ENCODE measurements around the gene TTC12. TPM values are rescaled to one million over a fixed set of nuclear protein-coding genes. Genes with fewer than 3 reads are reported as not detected.

TTC12 gene
- total and polyA plus RNA-seq, 2 of the 4 experiments (the other 2 are of a cell fraction), result 10.0 to 14.7 TPM

DNA sequence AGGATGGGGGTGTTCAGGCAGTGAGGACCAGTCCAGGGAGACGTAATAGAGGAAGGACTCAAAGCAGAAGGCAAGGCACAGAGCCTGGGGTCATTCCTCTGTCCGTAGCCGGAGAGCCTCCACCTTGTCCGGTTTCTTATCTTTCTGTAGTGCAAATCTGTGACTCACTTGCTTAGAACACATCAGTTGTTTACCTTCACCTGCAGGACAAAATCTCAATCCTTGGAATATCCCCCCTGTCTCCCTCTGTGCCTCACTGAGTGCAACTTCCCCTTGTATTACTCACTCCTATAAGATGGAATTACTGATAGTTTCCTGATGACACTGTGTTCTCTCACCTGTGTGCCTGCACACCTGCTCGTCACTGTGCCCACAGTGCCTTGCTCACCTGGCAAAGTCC lies 20.4 kb upstream of the TTC12 start:
- CTCF ChIA-PET, result no interaction called here
- no peaks in the 10 kb centered on the region for H3K4me1 ChIP-seq (ENCODE audit: control insufficient read depth, insufficient read depth, low read length)
- H3K79me1 ChIP-seq (ENCODE audit: low read depth in 1 of 2, low read length in 2 of 2), result no peaks in the 10 kb centered on the region
- H2BK20ac ChIP-seq (ENCODE audit: low read depth, low read length), result no peak overlapping the region
- H3K9me1 ChIP-seq (ENCODE audit: insufficient read depth, low read length), result no peaks in the 10 kb centered on the region
- BruUV-seq (replicated peaks), result no TSS peak
- H4K8ac ChIP-seq (ENCODE audit: low read depth in 2 of 2, low read length in 2 of 2), result no peak overlapping the region
- H4K5ac ChIP-seq (ENCODE audit: low read depth, low read length), result no peak overlapping the region
- no peak overlapping the region for H3K27ac ChIP-seq (ENCODE audit: insufficient read depth, low read length)
- H3K18ac ChIP-seq (ENCODE audit: low read depth, low read length), result no peak overlapping the region
- H3K14ac ChIP-seq (replicated peaks; ENCODE audit: low read depth, low read length), result no peak overlapping the region
- DNase-seq, result no peak
- no peak overlapping the region for H2AK9ac ChIP-seq (replicated peaks; ENCODE audit: low read depth, low read length, poor library complexity)
- H3K23ac ChIP-seq (ENCODE audit: low read depth, low read length), result no peak overlapping the region
- H2BK120ac ChIP-seq (ENCODE audit: low read depth, low read length), result no peak overlapping the region
- no peak overlapping the region for H3K4me3 ChIP-seq (ENCODE audit: insufficient read depth, low read depth, low read length)
- H3K36me3 ChIP-seq (ENCODE audit: control insufficient read depth, insufficient read depth, low read length), result no peaks in the 10 kb centered on the region
- H3K56ac ChIP-seq (ENCODE audit: extremely low read depth, insufficient read depth, low read length), result no peak overlapping the region
- POLR2A ChIA-PET (ENCODE audit: unreplicated experiment), result no interaction called here
- no peak overlapping the region for H3K4ac ChIP-seq (ENCODE audit: low read depth, low read length)
- H3K27me3 ChIP-seq (ENCODE audit: control insufficient read depth, insufficient read depth, low read length), result peaks cover 6% of the 10 kb centered on the region
- no peaks in the 10 kb centered on the region for H3K9me3 ChIP-seq (ENCODE audit: control insufficient read depth, insufficient read depth, low read length)
- no peaks in the 10 kb centered on the region for H4K20me1 ChIP-seq (ENCODE audit: insufficient read depth, low read length)
- intact Hi-C loops (cut with micrococcal nuclease) (no loop called here), in situ Hi-C loops (cut with MboI; ENCODE audit: low sequenced_read_pairs) (loop anchor here (5.0 to 25.0 kb wide), 2 partner anchors 707 to 1182 kb away; no protein-coding TSS in a partner anchor), dilution Hi-C loops (cut with HindIII; ENCODE audit: low sequenced_read_pairs, unreplicated experiment) (no loop called here)
- ATAC-seq (ENCODE audit: low read depth), result no peak
- H2AFZ ChIP-seq (replicated peaks; ENCODE audit: low read length, poor library complexity), result no peak overlapping the region
- no peak overlapping the region for H2AK5ac ChIP-seq (ENCODE audit: low read depth, low read length)
- H3K9ac ChIP-seq (ENCODE audit: low read depth, low read length), result no peak overlapping the region
- TF ChIP-seq, protein P1, sequence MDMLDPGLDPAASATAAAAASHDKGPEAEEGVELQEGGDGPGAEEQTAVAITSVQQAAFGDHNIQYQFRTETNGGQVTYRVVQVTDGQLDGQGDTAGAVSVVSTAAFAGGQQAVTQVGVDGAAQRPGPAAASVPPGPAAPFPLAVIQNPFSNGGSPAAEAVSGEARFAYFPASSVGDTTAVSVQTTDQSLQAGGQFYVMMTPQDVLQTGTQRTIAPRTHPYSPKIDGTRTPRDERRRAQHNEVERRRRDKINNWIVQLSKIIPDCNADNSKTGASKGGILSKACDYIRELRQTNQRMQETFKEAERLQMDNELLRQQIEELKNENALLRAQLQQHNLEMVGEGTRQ (IDR thresholded peaks at IDR 0.05; ENCODE audit: low read depth, low read length), result no peak
- TF ChIP-seq, protein P2, sequence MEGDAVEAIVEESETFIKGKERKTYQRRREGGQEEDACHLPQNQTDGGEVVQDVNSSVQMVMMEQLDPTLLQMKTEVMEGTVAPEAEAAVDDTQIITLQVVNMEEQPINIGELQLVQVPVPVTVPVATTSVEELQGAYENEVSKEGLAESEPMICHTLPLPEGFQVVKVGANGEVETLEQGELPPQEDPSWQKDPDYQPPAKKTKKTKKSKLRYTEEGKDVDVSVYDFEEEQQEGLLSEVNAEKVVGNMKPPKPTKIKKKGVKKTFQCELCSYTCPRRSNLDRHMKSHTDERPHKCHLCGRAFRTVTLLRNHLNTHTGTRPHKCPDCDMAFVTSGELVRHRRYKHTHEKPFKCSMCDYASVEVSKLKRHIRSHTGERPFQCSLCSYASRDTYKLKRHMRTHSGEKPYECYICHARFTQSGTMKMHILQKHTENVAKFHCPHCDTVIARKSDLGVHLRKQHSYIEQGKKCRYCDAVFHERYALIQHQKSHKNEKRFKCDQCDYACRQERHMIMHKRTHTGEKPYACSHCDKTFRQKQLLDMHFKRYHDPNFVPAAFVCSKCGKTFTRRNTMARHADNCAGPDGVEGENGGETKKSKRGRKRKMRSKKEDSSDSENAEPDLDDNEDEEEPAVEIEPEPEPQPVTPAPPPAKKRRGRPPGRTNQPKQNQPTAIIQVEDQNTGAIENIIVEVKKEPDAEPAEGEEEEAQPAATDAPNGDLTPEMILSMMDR (conservative IDR thresholded peaks at IDR 0.05; ENCODE audit: low read depth, low read length), result no peak
- no peak for TF ChIP-seq POLR2A (IDR thresholded peaks at IDR 0.05; ENCODE audit: low read depth, low read length)
- TF ChIP-seq RCOR1 (IDR thresholded peaks at IDR 0.05; ENCODE audit: insufficient replicate concordance, low read length), result no peak
- no peak for TF ChIP-seq NFE2L2 (IDR thresholded peaks at IDR 0.05; ENCODE audit: low read depth, low read length)
- TF ChIP-seq BHLHE40 (IDR thresholded peaks at IDR 0.05; ENCODE audit: low read depth, low read length), result no peak
- no peak for TF ChIP-seq SMC3 (IDR thresholded peaks at IDR 0.05; ENCODE audit: low read depth, low read length)
- TF ChIP-seq RFX5 (IDR thresholded peaks at IDR 0.05; ENCODE audit: low read depth, low read length), result no peak
- TF ChIP-seq FOS (IDR thresholded peaks at IDR 0.05; ENCODE audit: low read depth, low read length), result no peak
- TF ChIP-seq MAFK (IDR thresholded peaks at IDR 0.05; ENCODE audit: low read depth, low read length), result no peak
- no peak overlapping the region for H2BK15ac ChIP-seq (ENCODE audit: low read depth, low read length)
- 71% methylated on average over 4 of the region's 5 CpGs; no CpG with 5 or more reads in 1 of the 2 experiments for WGBS, 2 experiments (ENCODE audit: extremely low coverage in 2 of 2, insufficient read length in 1 of 2)
- H2BK5ac ChIP-seq (ENCODE audit: low read depth, low read length, poor library complexity, severe bottlenecking), result no peak overlapping the region
- H4K91ac ChIP-seq (ENCODE audit: insufficient read depth, low read depth, low read length), result no peak overlapping the region
- H3K4me2 ChIP-seq (ENCODE audit: low read depth, low read length), result no peak overlapping the region

Data from IMR-90 (cell line).